GM12878 (cell line): Measurements from ENCODE around the gene FEV.

ENCODE experiments used
- ATF3 ChIP-seq: IDR thresholded peaks from 2 replicates; pipeline ENCODE4 v1.6.1; 2011; ENCODE audit warnings: low read depth, mild to moderate bottlenecking, low read length, moderate library complexity, borderline replicate concordance; ENCODE audit errors: extremely low read depth
- BRCA1 ChIP-seq: IDR thresholded peaks from 2 replicates; pipeline ENCODE4 v1.6.1; 2011; ENCODE audit warnings: low read depth, low read length, improper control_type of control experiment
- CHD4 ChIP-seq: fragments of 200-600 bp; sonication (generic); IDR thresholded peaks from 2 replicates; pipeline ENCODE4 v1.6.1; 2016; ENCODE audit warnings: mild to moderate bottlenecking
- EP300 ChIP-seq, 2 experiments: fragments of 150-350 bp in 1 of 2; IDR thresholded peaks; 2 replicates each; pipeline ENCODE4 v1.6.1; 2011 to 2012; ENCODE audit warnings: low read depth in 2 of 2, low read length in 2 of 2, borderline replicate concordance in 1 of 2, improper control_type of control experiment in 1 of 2, inconsistent platforms in 1 of 2; ENCODE audit not compliant: control insufficient read depth in 1 of 2
- EZH2 ChIP-seq: IDR thresholded peaks from 2 replicates; pipeline ENCODE4 v1.6.1; 2012; ENCODE audit warnings: low read depth, mild to moderate bottlenecking, control low read depth, inconsistent platforms, low read length, borderline replicate concordance; ENCODE audit not compliant: control insufficient read depth
- GABPA ChIP-seq: IDR thresholded peaks from 2 replicates; pipeline ENCODE4 v1.6.1; 2014; ENCODE audit warnings: antibody characterized with exemption, low read depth, mild to moderate bottlenecking, inconsistent platforms
- NFIC ChIP-seq: IDR thresholded peaks from 2 replicates; pipeline ENCODE4 v1.6.1; 2012; ENCODE audit warnings: low read depth, mild to moderate bottlenecking, inconsistent platforms, low read length, moderate library complexity
- NRF1 ChIP-seq: conservative IDR thresholded peaks from 2 replicates; pipeline ENCODE4 v1.6.1; 2011; ENCODE audit warnings: mild to moderate bottlenecking, low read depth, low read length, improper control_type of control experiment
- SIN3A ChIP-seq: IDR thresholded peaks from 2 replicates; pipeline ENCODE4 v1.6.1; 2012; ENCODE audit warnings: low read depth, low read length, improper control_type of control experiment
- SP1 ChIP-seq: IDR thresholded peaks from one replicate; pipeline ENCODE4 v1.6.1; 2011; ENCODE audit warnings: low read depth, low read length
- USF2 ChIP-seq: IDR thresholded peaks from 2 replicates; pipeline ENCODE4 v1.6.1; 2011; ENCODE audit warnings: low read depth, low read length, improper control_type of control experiment, borderline replicate concordance

DNA sequence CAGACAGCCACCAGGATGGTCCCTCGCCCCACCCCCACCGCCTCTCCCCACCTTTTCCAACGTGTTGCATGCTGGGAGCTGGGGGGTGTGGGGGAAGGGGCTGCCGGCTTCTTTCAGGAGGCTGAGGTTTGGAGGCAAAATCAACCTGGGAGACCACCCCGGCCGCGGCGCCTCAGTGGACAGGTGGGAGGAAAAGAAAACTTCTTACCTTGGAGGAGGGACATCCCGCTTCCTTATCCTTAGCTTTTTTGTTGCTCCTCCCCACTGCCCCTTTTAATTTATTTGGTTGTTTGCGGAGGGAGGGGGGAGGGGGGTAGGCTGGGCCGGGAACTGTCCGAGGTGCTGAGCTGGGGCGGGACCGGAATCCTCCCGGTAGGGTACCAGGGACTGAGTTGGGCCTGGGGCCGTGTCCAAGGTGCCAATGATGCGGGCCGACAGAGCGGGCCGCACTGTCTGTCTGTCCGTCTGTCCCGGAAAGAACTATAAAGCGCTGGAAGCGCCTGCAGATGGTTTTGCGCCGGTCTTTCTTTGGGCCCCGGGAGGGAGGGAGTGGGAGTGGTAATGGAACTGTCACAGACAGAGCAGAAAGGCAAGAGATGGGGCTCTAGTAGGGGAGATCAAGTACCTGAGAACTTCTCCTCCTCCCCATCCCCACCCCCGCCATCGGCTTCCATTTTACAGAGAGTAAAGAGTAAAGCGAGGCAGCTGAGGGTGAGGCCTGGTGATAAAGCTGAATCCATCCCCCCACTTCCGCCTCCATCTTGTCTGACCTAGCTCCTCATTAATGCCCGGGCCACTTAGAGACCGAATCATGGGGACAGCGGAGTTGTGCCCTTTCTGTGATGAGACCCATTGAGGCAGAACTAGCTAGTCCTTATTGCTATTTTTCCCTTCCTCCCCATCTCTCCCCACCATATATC, 23.1 kb downstream of the FEV start:
- no peak for TF ChIP-seq BRCA1
- TF ChIP-seq NFIC = no peak
- no peak for TF ChIP-seq NRF1
- no peak for TF ChIP-seq EP300 (IDR thresholded peaks at IDR 0.05; ENCODE audit: borderline replicate concordance in 1 of 2, control insufficient read depth in 1 of 2, low read depth in 2 of 2, low read length in 2 of 2)
- no peak for TF ChIP-seq EZH2
- no peak for TF ChIP-seq GABPA
- no peak for TF ChIP-seq SP1
- no peak for TF ChIP-seq ATF3
- TF ChIP-seq USF2 = no peak
- no peak for TF ChIP-seq CHD4
- no peak for TF ChIP-seq SIN3A
